MCF 10A (cell line): ENCODE data around the gene KSR1. TPM values are rescaled to one million over a fixed set of nuclear protein-coding genes. Genes with fewer than 3 reads are reported as not detected.

ENCODE experiments used
- BruUV-seq: library from RNA; stranded (reverse); fragments of 400-500 nt; replicated peaks from 2 replicates; lab custom pipeline; 2021; lab: Mats Ljungman, UMichigan
- CTCF ChIA-PET: fragments of 300-600 bp; sonication (Branson Sonifier 250); formaldehyde crosslinking; extraction: SDS; loops from one replicate; lab custom pipeline; 2021; ENCODE audit warnings: antibody characterized with exemption, inconsistent platforms; lab: Yijun Ruan, JAX
- POLR2A ChIA-PET: fragments of 300-600, 350-650 bp; sonication (Branson Sonifier 250); formaldehyde crosslinking; extraction: SDS; loops from one replicate; lab custom pipeline; 2020; ENCODE audit warnings: antibody characterized with exemption, inconsistent platforms; lab: Yijun Ruan, JAX
- DNase-seq: peaks from one replicate; pipeline ENCODE4 v3.0.0-alpha.2; 2018; ENCODE audit not compliant: unreplicated experiment
- H3K27ac Mint-ChIP-seq: one replicate; pipeline ENCODE4 v1.8.0; 2022; ENCODE audit warnings: mild to moderate bottlenecking, low read depth, mixed read lengths; ENCODE audit not compliant: unreplicated experiment
- H3K27me3 Mint-ChIP-seq: one replicate; pipeline ENCODE4 v1.8.0; 2022; ENCODE audit warnings: mixed read lengths; ENCODE audit not compliant: insufficient read depth, unreplicated experiment
- H3K36me3 Mint-ChIP-seq: one replicate; pipeline ENCODE4 v1.8.0; 2022; ENCODE audit warnings: mild to moderate bottlenecking, moderate library complexity, mixed read lengths; ENCODE audit not compliant: insufficient read depth, unreplicated experiment
- H3K4me1 Mint-ChIP-seq: one replicate; pipeline ENCODE4 v1.8.0; 2022; ENCODE audit warnings: mixed read lengths; ENCODE audit not compliant: insufficient read depth, unreplicated experiment
- H3K4me3 Mint-ChIP-seq: one replicate; pipeline ENCODE4 v1.8.0; 2022; ENCODE audit warnings: mild to moderate bottlenecking, moderate library complexity, mixed read lengths; ENCODE audit not compliant: unreplicated experiment
- H3K9me3 Mint-ChIP-seq: one replicate; pipeline ENCODE4 v1.8.0; 2022; ENCODE audit warnings: mixed read lengths; ENCODE audit not compliant: unreplicated experiment
- CTCF ChIP-seq: fragments of 200-600 bp; IDR thresholded peaks from one replicate; pipeline ENCODE4 v1.8.0; 2022; ENCODE audit warnings: antibody characterized with exemption, mild to moderate bottlenecking; ENCODE audit not compliant: unreplicated experiment
- intact Hi-C: fragments of 100-400 bp; cut with micrococcal nuclease; formaldehyde crosslinking; loops from 2 replicates; pipeline ENCODE4 v1.14.1; 2022
- total RNA-seq: library from RNA; stranded (reverse); gene quantifications from 2 replicates; pipeline ENCODE4 v1.2.3, GENCODE V29; 2022

Gene KSR1
- total RNA-seq, 1 experiment from 2014 or later = 7.2 TPM

- no peak for DNase-seq
- no peak for TF ChIP-seq CTCF
- ChIA-PET POLR2A (interaction anchor here (0.6 kb wide), 1 partner anchor 41 kb away, joined by 4 read pairs; no protein-coding TSS in a partner anchor), CTCF (interaction anchor here (0.7 to 1.7 kb wide), 2 partner anchors 58 to 88 kb away, joined by 3 to 7 read pairs; no protein-coding TSS in a partner anchor)
- H3K9me3 Mint-ChIP-seq = no peaks in the 10 kb centered on the region
- no peaks in the 10 kb centered on the region for H3K4me1 Mint-ChIP-seq
- H3K4me3 Mint-ChIP-seq = no peak overlapping the region
- BruUV-seq = no TSS peak
- no peak overlapping the region for H3K27ac Mint-ChIP-seq
- H3K36me3 Mint-ChIP-seq = no peaks in the 10 kb centered on the region
- intact Hi-C loops = no loop called here
- H3K27me3 Mint-ChIP-seq = no peaks in the 10 kb centered on the region
These were observed 55.8 kb downstream of the KSR1 start for GRCh38 chr17:27512031-27512430.

GRCh38 chr17:27512511-27513346 lies 56.5 kb downstream of the KSR1 start:
- Mint-ChIP-seq H3K27me3 (no peaks in the 10 kb centered on the region), H3K27ac (no peak overlapping the region), H3K4me3 (no peak overlapping the region), H3K4me1 (peaks cover 3% of the 10 kb centered on the region), H3K36me3 (no peaks in the 10 kb centered on the region), H3K9me3 (no peaks in the 10 kb centered on the region)
- intact Hi-C loops = no loop called here
- POLR2A ChIA-PET = interaction anchor here (0.6 kb wide), 1 partner anchor 41 kb away, joined by 4 read pairs; no protein-coding TSS in a partner anchor
- no peak for TF ChIP-seq CTCF
- CTCF ChIA-PET = interaction anchor here (0.7 to 1.7 kb wide), 2 partner anchors 57 to 88 kb away, joined by 3 to 7 read pairs; no protein-coding TSS in a partner anchor
- DNase-seq = no peak
- BruUV-seq = no TSS peak

- Mint-ChIP-seq H3K9me3 (no peaks in the 10 kb centered on the region), H3K27ac (no peak overlapping the region), H3K36me3 (no peaks in the 10 kb centered on the region), H3K4me3 (no peak overlapping the region), H3K27me3 (no peaks in the 10 kb centered on the region), H3K4me1 (peaks cover 14% of the 10 kb centered on the region)
- no peak for DNase-seq
- TF ChIP-seq CTCF = no peak
- intact Hi-C loops = no loop called here
- POLR2A ChIA-PET = interaction anchor here (1.0 kb wide), 1 partner anchor 10 kb away, joined by 3 read pairs; no protein-coding TSS in a partner anchor
- BruUV-seq = no TSS peak
- CTCF ChIA-PET = interaction anchor here (0.9 kb wide), 1 partner anchor 9 kb away, joined by 3 read pairs; no protein-coding TSS in a partner anchor
These were observed 57.6 kb downstream of the KSR1 start for GRCh38 chr17:27513849-27514248.

- Mint-ChIP-seq H3K4me3 (no peak overlapping the region), H3K4me1 (peaks cover 14% of the 10 kb centered on the region)
- POLR2A ChIA-PET = interaction anchor here (0.9 to 1.0 kb wide), 2 partner anchors 9 to 24 kb away, joined by 3 to 4 read pairs; no protein-coding TSS in a partner anchor
These were observed 58.6 kb downstream of the KSR1 start for GRCh38 chr17:27514595-27515413.

More at GRCh38 chr17:27514595-27515413, 58.6 kb downstream of the KSR1 start:
- no TSS peak for BruUV-seq
- TF ChIP-seq CTCF = no peak
- H3K9me3 Mint-ChIP-seq = no peaks in the 10 kb centered on the region
- CTCF ChIA-PET = interaction anchor here (0.9 kb wide), 1 partner anchor 10 kb away, joined by 3 read pairs; no protein-coding TSS in a partner anchor
- H3K27ac Mint-ChIP-seq = no peak overlapping the region
- intact Hi-C loops = no loop called here
- no peak for DNase-seq
- H3K36me3 Mint-ChIP-seq = no peaks in the 10 kb centered on the region
- no peaks in the 10 kb centered on the region for H3K27me3 Mint-ChIP-seq
